HTERT RPE-1 (cell line): ENCODE measurements around the gene ARHGEF10L.
"Not testable (repeated sequence)": the region's sequence is repeated elsewhere in the genome, so short reads cannot be mapped to it uniquely, and the experiment has no call there.

Experiments used
- in situ Hi-C: fragments of 300-500 bp; cut with MboI; formaldehyde crosslinking; loops from 4 replicates; pipeline ENCODE4 v1.14.3; 2020; ENCODE audit warnings: low sequenced_read_pairs

The ARHGEF10L gene

DNA sequence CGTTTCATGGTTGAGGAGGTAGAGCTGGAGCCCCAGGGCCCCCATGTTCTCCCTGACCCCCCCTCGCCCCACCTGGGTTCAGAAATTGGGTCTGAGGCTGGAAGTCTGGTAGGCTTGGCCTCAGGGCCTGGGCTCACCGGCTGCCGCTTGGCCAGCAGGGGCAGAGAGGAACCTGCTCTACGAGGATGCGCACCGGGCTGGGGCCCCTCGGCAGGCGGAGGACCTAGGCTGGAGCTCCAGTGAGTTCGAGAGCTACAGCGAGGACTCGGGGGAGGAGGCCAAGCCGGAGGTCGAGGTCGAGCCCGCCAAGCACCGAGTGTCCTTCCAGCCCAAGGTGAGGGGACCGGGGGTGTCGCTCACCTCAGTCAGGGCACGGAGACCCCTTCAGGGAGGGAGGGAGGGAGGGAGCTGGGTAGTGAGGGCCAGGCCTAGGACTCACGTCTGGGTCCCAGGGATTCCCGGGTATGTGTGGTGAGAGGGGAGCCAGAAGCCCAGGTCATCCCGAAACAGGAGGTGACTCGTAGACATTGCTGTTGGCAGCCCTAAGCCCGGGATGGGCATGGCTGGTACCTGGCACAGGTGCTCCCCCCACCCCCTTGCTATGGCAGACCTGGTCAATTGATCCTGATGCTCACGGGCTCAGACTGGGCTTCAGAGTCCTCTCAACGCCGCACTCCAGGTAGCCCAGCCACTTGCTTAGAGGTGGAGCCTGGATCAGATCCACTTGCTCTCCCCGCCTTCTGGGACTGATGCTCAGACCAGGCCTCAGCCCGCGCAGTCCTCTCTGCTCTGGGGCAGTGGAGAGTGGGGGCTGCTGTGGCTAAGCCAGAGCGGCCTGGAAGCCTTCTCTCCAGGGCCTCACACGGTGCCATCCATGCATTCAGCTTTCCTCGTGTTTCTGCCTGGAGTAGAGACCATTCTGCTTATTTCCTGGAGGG lies 68.4 kb downstream of the ARHGEF10L start:
- in situ Hi-C loops = loop anchor here (10.0 kb wide), 1 partner anchor 103 kb away; no protein-coding TSS in a partner anchor

DNA sequence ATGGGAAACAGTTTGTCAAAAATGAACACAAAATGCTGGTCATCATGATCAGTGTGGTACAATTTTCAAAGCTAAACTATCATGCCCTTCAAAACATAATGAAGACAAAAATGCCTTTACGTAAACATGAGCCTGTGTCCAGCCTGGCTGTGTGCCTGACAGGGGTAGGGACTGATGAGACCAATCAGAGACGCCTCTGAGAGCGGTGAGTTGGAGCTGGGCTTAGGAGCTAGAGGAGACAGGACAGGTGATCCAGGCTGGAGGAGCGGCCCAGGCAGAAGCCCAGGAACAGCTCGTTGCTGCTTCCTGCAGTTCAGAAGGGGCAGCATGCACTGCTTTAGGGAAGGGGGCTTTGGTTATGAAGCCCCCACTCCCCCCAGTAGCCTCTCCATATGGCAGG lies 70.0 kb downstream of the ARHGEF10L start:
- in situ Hi-C loops = loop anchor here (10.0 kb wide), 1 partner anchor 105 kb away; no protein-coding TSS in a partner anchor

DNA sequence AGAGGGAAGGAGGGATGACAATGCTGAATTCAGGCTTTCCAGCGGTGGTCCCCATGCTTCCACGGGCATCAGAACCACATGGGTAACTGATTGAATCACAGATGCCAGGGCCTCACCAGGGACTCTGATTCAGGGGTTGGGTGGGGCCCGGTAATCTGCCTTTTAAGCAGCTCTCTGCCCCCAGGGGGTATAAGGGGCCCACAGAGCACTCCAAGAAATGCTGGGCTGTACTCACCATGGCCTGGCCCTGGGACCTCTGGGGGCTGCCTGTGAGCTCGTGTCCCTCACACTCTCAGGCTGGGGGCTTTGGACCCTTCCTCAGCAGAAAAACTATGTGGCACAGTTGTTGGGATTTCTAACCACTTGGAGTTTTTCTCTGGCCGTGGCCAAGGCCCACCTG lies 70.6 kb downstream of the ARHGEF10L start:
- in situ Hi-C loops = no loop called here

DNA sequence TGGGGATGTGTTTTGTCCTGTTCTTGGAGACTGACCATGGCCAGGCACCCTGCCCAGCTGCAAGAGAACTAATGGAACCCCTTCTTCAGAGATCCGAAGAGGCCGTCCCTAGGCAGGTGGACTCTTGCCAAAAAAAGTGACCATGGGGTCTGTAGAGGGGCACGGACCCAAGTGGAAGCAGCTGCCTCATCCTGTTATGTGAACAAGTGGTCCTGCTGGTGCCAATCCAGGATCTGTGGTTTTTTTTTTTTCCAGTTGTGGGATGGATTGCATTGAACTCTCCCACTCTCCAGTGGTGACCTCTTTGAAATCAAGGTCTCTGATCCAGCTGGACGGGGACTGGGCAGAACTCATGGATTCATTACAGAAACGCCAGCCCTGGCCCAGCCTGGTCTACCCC lies 71.2 kb downstream of the ARHGEF10L start:
- in situ Hi-C loops = no loop called here

DNA sequence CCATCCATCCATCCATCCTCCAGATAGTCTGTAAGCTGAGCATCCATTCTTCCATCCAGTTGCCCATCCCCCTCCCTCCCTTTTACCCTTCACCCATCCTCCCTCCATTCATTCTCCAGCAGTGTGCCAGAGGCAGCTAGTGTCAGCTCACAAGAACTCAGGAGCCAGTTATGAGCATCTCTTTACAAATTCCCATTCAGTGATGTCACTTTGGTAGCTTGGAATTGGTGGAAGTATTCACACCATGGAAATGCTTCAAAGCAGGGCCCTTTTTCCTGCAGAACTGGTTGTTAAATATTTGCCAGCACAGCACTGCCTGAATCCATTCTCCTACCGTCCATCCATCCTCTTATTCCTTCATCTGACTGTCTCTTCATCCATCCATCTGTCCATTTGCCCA lies 72.5 kb downstream of the ARHGEF10L start:
- in situ Hi-C loops = no loop called here

DNA sequence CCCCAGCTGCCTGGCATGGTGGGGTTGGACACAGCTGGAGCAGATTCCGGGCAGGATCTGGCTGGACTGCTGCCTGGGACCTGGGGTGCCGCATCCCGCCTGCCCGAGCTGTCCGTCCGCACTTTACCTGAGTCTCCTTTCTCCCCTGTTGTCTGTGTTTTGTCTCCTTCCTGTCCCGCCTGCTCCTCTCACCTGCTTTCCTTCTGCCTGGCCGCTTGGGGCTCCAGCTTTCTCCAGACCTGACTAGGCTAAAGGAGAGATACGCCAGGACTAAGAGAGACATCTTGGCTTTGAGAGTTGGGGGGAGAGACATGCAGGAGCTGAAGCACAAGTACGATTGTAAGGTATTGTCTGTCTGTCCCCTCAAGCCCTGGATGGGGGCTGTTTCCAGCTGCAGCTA lies 73.3 kb downstream of the ARHGEF10L start:
- in situ Hi-C loops = no loop called here

DNA sequence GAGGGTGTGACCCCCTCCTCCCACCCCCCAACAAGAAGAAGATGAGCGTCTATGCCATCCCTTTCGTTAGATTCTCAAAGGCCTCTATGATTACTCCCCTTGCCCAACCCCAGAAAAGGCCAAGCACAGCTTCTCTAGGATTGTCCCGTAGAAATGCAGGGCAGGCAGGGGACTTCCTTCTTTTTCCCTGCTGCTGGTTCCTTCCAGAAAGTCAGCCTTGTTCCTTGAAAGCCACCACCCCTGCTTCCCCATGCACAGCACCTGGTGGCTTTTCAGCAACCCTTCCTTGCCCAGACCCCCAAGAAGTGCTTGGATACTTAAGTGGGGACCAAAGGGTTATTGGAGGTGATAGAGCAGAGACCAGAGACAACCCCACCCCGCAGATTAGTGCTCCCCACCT lies 75.1 kb downstream of the ARHGEF10L start:
- in situ Hi-C loops = no loop called here

DNA sequence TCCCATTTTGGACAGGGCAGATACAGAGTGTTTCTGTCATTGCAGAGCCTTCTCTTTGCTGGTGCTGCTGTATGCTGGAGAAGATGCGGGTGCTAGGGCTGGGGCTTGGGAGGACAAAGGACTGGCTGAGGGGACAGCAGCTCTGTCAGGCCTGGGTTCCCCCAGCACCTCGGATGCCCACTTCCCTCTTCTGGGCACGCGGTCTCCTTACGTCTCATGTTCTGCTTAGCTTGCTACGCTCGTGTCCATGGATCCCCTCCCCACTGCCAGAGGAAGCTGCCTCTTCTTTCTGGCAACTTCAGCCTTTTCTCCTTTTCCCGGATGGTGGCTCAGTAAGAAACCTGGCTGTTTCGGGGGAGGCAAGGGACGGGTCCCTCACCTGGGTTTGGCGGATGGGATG lies 75.7 kb downstream of the ARHGEF10L start:
- in situ Hi-C loops = no loop called here

DNA sequence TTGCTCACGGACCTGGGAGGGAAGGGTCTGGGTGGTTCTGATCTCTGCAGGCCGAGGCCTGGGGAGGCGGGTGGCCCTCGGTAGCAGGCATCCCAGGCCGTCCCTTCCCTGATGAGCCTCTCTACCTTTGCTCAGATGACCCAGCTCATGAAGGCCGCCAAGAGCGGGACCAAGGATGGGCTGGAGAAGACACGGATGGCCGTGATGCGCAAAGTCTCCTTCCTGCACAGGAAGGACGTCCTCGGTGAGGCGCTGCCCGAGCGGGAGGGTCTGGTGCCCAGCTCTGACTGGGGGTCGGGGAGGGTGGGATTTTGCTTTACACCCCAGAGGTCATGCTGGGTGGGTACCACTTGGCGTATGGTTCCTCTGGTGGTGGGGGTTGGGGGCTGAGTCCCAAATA lies 76.5 kb downstream of the ARHGEF10L start:
- in situ Hi-C loops = no loop called here

DNA sequence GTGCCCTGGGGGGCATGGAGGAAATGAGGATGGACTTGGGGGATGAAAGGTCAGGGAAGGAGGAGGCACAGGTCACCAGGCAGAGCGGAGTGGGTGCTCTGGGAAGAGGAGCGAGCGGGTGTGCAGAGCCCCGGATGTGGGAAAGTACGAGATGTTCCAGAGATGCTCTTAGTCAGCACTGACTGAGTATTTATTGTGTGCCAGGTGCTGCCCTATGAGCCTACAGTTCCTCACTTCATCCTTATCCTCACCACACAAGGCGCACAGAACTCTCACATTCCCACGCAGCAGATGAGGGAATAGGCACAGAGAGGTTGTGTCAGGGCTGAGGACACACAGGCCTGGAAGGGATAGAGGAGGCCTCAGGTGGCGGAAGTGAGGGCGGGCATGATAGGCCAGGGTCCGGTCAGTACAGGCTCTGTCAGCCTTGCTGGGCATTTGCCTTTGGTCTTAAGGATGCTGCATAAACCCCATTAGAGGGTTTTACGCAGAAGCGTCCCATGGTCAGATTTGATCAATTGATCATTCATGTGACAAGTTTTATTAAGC lies 77.3 kb downstream of the ARHGEF10L start:
- in situ Hi-C loops = no loop called here

DNA sequence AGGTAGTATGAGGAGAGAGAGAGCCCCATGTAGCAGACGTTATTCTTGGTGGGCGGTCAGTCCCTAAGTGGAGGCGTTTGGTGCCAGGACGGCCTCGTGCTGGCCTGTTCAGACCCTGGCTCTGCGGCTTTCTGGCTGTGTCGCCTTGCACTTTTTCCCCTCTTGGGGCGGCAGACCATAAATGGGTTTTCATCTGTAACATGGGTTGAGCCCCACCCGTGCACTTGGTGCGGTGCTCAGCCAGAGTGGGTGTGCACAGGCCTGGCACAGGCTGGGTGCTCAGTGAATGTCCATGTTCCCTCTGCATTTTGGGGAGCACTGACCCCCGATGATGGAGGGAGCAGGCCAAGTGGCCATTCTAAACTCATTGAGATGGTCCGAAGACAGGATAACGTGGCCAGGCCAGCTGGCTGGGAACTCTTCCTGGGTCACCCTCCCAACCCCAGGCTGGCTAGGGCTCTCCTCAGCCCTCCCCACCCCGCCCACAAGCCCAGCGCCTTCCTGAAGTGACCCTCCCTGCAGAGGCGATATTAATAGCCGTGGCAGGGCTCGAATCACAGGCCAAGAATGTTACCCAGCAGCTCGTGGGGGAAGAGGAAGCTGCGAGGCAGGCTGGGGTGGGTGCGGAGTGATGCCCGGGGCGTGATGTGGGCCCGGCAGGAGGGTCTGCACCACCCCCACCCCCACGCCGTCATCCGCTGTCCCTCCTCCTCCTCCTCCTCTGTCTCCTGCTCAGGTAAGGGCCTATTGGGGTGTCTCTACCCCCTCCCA lies 78.5 kb downstream of the ARHGEF10L start:
- in situ Hi-C loops = no loop called here

DNA sequence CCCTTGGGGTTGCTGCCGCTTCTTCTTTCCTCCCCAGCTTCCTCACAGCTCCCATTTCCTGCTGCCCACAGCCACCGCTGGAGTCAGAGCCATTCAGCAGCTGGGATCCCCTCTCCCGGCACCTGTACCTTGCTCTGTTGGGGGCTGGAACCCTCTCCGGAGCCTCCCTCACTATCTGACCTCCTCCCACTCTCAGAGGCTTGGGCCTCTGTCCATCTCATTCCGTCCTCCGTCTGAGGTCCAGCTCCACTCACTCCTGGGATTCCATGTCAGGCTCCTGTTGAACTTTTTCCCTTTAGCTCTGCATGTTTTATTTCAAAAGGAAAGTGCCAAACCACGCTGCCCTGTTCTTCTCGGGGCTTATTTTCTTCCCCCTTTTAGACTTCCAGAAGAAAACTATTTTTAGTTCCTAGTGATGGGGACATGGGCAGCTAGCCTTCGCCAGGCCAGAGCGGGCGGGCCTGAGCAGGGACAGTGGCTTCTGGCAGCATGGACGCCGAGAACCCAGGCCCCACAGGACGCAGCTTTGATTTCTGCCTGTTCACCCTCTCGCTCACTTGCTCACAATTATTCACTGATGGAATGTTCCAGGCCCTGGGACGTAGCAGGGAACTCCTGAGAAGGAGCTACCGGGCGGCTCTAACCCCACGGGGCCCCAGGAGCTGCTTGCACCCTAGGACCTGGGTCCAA lies 79.2 kb downstream of the ARHGEF10L start:
- in situ Hi-C loops = no loop called here

DNA sequence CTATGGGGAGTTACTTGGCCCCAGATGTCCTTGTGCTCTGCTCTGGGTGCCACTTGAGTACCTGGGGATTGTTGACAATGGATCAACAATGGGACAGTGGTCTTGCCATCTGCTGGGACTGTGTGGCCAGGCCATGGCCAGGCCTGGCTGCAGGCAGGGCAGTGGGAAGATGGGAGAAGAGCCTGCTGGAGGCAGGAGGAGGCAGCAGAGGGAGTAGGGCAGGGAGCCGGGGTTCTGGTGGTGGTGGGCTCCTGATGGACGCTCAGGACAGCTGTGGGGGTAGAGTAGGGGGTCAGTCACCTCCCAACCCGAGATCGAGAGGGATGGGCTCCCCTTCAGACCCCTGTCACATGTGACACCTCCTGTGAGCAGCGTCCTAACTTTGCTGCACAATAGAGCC lies 81.0 kb downstream of the ARHGEF10L start:
- in situ Hi-C loops = no loop called here

DNA sequence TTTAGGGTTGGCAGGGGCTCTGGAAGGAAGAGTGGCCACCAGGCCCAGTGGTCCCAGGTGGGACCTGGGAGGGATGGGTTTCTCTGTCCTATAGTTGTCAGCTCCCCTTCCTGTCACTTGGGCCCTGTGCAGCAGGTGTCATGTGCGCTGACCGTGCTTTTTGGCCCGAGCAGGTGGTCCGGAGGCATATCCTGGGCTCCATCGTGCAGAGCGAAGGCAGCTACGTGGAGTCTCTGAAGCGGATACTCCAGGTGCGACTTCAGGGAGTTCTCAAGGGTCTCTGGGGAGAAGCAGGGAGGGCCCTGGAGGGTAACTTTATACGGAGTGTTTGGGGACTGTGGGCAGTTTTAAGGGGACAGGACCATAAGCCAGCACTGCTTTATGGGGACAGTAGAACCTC lies 82.2 kb downstream of the ARHGEF10L start:
- in situ Hi-C loops = no loop called here

DNA sequence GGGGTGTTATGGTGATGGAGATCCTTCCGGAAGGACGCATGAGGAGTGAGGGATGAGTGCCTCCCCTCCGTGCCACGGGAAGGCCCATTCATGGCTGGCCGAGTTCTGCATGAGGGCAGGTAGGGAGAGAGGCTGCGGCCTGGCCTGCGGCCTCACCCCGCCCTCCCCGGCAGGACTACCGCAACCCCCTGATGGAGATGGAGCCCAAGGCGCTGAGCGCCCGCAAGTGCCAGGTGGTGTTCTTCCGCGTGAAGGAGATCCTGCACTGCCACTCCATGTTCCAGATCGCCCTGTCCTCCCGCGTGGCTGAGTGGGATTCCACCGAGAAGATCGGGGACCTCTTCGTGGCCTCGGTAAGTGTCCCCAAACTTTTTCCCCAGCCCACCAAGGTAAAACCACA lies 83.3 kb downstream of the ARHGEF10L start:
- in situ Hi-C loops = no loop called here

DNA sequence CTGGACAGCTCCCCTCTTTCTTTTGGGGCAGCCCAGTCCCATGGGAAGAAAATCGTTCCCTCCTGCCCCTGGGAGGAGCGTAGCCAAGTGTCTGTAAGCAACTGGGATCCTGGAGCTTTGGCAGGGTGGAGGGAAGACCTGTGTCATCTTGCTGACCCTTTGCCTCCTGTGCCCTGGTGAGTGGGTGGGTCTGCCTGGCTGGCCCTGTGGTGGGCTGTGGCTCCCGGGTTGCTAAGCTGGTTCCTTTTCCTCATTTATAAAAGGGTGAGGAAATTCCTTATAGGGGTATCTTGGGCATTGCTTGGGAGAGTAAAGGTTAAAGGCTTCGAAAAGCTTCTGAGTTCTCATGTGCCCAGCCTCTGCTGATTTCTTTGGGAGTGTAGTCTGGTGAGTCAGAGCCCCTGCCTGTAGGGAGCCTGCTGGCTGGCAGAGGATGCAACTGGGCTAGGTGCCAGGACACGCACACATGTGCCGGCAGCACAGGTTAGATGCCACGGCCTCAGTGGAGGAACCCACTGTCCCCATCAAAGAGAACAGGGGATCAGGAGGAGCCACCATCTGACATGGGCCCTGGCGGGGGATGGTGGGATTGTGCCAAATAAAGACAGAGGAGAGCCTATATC lies 85.2 kb downstream of the ARHGEF10L start:
- in situ Hi-C loops = no loop called here

DNA sequence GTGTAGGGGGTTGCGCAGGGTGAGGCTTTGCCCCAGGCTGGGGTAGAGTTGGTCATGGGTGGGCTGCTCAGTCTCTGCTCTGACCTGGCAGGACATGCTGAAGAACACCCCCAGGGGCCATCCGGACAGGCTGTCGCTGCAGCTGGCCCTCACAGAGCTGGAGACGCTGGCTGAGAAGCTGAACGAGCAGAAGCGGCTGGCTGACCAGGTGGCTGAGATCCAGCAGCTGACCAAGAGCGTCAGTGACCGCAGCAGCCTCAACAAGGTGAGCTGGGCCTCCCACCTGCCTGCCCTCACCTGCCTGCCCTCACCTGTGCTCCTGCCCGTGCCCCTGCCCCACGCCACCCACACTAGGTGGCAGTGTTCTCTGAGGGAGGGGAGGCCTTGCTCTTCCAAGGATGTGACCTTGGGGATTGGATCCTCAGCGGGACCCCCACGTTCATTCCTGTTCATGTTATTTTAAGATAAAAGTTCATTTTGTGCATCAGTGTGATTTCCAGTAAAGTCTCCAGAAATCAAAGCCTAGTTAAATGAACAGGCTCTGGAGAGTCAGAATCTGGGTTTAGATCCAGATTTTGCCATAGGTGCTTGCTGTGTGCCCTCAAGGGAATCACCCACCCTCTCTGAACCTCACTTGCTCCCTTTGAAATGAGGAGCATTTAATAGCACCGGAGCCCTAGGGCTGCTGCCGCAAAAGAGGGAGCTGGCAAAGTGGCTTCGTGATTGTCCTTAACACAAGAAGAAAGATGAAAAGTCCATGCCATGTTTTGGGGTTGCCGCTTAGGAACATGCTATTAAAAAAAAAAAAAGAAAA lies 87.9 kb downstream of the ARHGEF10L start:
- in situ Hi-C loops = no loop called here

DNA sequence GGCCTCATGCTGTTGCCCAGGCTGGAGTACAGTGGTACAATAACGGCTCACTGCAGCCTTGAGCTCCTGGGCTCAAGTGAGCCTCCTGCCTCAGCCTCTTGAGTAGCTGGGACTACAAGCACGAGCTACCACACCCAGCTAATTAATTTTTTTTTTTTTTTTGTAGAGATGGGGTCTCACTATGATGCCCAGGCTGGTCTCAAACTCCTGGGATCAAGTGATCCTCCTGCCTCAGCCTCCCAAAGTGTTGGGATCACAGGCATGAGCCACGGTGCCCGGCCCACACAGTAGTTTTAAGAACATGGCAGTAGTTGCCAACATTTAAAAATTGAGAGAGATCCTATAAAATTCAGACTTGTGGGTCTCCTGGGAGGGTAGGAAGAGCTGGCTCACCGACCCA lies 89.5 kb downstream of the ARHGEF10L start:
- in situ Hi-C loops = not testable (repeated sequence)

DNA sequence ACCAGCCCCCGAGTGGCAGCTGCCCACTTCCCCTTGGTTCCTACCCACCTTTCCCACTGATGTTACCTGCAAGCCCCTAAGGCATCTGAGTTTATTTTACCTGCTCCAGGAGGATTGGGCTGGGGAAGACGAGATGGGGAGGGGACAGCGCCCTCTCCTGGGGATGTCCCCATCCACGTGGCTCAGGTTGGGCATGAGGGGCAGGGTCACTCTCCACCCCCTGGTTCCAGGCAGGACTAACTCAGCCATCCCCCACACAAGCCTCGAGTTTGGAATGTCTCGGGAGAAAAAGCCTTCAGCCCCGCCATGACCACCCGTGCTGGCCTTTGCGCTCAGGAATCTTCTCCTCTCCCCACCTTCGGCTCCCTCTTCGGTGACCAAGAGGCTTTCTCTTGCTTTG lies 90.0 kb downstream of the ARHGEF10L start:
- in situ Hi-C loops = no loop called here
